Left ventricle myocardium superior (tissue), 1 donor: ENCODE measurements around the gene LGMN. TPM values are rescaled to one million over a fixed set of nuclear protein-coding genes. Genes with fewer than 3 reads are reported as not detected.

Source experiments
- ATAC-seq: fragments of 200-7000 bp; cut with Tn5 transposase; one replicate; pipeline ENCODE4 v1.9.1; 2020; ENCODE audit warnings: mild to moderate bottlenecking, moderate library complexity
- DNase-seq: peaks from one replicate; pipeline ENCODE4 v3.0.0-alpha.2; 2020
- intact Hi-C: fragments of 100-400 bp; cut with micrococcal nuclease; formaldehyde crosslinking; loops from one replicate; pipeline ENCODE4 v1.11.0; 2022
- total RNA-seq: library from RNA; stranded (reverse); fragmentation: NEBNext Ultra II Directional; extraction: Animal tissue kit (Norgen Biotek cat#: 25700); gene quantifications from one replicate; pipeline ENCODE4 v1.2.1, GENCODE V29; 2021
- donor health status: DM: no; HTN: yes; CAD: no; lungs with severe emphysema.

LGMN gene
- total RNA-seq, 1 donor from 2014 or later = 100.0 TPM

DNA sequence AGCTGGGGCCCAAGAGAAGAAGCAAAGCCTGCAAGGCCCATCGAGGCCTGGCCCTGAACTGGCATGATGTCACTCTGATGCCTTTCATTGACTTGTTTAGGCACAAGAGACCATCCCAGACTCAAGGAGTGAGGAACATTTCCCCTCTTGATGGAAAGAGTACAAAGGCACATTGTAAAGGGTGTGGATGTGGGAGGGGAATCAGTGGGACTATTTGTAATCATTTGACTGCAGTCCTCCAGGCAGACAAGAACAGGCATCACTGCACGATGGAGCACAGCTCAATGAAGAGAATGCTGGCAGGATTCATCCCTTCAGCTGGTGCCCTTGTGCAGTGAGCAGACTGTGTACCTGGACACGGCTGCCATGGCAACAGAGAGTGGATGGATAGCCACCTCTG lies 87.9 kb downstream of the LGMN start:
- intact Hi-C loops = no loop called here
- ATAC-seq (no peak), DNase-seq (no peak)

DNA sequence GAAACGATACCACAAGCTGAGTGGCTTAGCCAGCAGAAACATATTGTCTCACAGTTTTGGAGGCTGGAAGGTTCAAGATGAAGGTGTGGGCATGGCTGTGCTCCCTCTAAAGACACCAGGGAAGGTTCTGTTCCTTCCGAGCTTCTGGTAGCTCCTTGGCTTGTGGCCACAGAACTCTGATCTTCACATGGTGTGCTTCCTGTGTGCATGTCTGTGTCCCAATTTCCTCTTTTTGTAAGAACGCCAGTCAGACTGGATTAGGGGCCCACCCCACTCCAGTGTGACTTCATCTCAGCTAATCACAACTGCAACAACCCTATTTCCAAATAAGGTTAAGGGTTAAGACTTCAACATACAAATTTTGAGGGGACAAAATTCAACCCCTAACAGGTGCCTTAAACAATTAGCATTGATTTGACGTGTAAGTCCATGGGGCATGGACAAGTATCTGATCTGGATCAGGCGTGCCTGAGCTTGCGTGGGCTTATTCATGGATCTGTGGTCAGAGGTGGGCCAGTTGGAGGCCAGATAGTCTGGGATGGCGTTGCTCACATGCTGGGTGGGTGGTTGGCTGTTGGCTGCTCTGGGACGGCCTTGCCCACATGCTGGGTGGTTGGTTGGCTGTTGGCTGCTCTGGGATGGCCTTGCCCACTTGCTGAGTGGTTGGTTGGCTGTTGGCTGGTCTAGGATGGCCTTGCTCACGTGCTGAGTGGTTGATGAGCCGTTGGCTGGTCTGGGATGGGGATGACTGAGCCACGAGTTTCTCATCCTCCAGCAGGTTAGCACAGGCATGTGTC lies 88.5 kb downstream of the LGMN start:
- intact Hi-C loops = no loop called here
- DNase-seq = no peak
- peak; percentile 67 for ATAC-seq

DNA sequence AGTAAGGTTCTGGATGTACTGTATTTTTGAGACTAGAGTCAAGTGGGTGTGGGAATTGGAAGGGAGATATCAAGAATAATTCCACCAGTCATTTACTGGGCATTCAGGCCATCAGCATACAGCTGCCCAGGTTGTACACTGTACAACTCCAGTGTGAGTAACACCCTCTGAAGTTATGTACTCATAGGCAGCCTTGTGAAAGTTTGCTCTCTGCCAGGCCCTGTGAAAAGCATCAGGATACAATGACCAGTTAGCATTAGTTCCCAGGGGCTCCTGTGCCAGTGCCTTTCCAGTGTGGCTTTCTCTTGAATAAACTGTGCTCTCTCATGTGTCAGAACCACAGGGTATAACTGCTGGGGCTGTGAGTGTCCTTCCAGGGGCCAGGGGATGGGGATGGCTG lies 89.7 kb downstream of the LGMN start:
- no peak for DNase-seq
- intact Hi-C loops = no loop called here
- ATAC-seq = no peak

DNA sequence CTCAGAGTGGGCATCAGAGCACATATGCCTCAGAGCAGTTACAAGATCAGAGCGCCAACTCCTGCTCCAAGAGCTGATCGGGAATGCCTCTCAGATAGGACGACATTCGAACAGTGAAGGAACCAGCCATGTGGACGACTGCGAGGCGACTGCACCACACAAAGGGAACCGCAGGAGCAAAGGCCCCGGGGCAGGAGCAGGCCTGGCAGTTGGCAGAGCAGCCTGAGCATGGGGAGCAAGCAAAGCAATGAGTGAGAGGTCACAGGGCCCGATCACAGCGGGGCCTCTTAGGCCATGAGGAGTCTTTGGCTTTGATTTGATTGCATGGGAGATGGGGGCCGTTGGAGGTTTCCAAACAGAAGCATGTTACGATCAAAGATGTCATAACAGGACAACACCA lies 90.3 kb downstream of the LGMN start:
- ATAC-seq (no peak), DNase-seq (no peak)
- intact Hi-C loops = no loop called here

GRCh38 chr14:92657457-92658142 lies 90.8 kb downstream of the LGMN start:
- ATAC-seq (peak; percentile 72), DNase-seq (peak; percentile 73)
- intact Hi-C loops = no loop called here

DNA sequence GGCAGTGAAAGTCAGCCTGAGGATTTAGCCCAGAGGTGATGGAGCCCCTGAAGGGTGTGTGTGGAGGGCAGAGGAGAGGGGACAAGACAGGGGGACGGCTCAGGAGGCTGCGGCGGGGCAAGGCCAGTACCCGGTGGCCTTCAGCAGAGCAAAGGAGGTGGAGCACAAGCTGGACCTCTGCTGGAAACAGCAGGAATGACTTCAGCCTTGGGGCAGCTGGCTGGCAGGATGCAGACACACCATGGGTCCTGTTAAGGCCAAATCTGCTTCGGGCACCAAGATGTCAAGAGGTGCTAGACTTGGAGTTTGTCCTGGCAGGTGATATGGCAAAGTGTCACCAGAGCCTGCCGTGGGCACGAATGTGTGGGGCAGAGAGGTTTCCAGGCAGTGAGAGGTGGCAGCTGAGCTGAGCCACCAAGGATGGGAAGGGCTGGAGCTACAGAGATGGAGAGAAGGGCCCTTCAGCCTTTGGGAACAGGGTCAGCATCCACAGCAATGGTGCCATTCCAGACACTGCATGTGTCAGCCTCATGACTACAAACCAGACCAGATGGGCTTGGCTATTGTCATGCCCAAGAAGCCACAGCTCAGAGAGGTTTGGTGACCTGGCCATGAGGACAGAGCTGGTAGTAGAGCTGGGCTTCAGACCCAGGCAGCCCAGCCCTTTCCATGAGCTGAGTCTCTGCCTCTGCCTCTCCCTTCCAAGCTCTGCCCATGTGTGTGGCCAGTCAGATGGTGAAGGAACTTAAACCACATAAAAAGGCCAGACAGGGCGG lies 91.9 kb downstream of the LGMN start:
- DNase-seq = no peak

GRCh38 chr14:92655419-92656201 lies 92.8 kb downstream of the LGMN start:
- no peak for DNase-seq
- intact Hi-C loops = no loop called here

More for the DNA sequence above, 91.9 kb downstream of the LGMN start:
- ATAC-seq = no peak
- intact Hi-C loops = no loop called here

GRCh38 chr14:92654239-92654901 lies 94.1 kb downstream of the LGMN start:
- no peak for ATAC-seq
- no peak for DNase-seq
- intact Hi-C loops = no loop called here

More at GRCh38 chr14:92655419-92656201, 92.8 kb downstream of the LGMN start:
- no peak for ATAC-seq

Other genes with a start within 250 kb of the LGMN start
- 14.7 TPM for gene RIN3, start 234.8 kb downstream of the LGMN start, total RNA-seq
- gene GOLGA5, start 45.7 kb upstream of the LGMN start, total RNA-seq = 19.5 TPM
- gene CHGA, start 174.5 kb upstream of the LGMN start, total RNA-seq = not detected